PFSK-1 (cell line): ENCODE data around the gene NECAB2.

Experiments
- FOXP2 ChIP-seq: optimal IDR thresholded peaks from 2 replicates; pipeline ENCODE3; 2011; ENCODE audit warnings: borderline replicate concordance, control low read depth, inconsistent platforms; ENCODE audit not compliant: insufficient read depth; ENCODE audit errors: extremely low read length, extremely low read depth
- POLR2AphosphoS5 ChIP-seq: IDR thresholded peaks from 2 replicates; pipeline ENCODE4 v1.6.1; 2012; ENCODE audit warnings: low read depth, mild to moderate bottlenecking, control low read depth, low read length, moderate library complexity
- SIN3A ChIP-seq: IDR thresholded peaks from 2 replicates; pipeline ENCODE4 v1.6.1; 2012; ENCODE audit warnings: mild to moderate bottlenecking, low read length, moderate library complexity, borderline replicate concordance; ENCODE audit not compliant: insufficient read depth
- TAF1 ChIP-seq: IDR thresholded peaks from 2 replicates; pipeline ENCODE4 v1.6.1; 2012; ENCODE audit warnings: low read length, control low read depth, borderline replicate concordance; ENCODE audit not compliant: insufficient read depth
- TF ChIP-seq, protein P1 (sequence below), 2 experiments: IDR thresholded peaks; 2 replicates each; pipeline versions ENCODE4 v1.6.1 to v1.8.0; 2011 to 2012; ENCODE audit warnings: low read depth in 2 of 2, low read length in 2 of 2, control low read depth in 1 of 2, inconsistent platforms in 1 of 2, mild to moderate bottlenecking in 1 of 2, moderate library complexity in 1 of 2; ENCODE audit not compliant: insufficient read depth in 1 of 2

The NECAB2 gene

DNA sequence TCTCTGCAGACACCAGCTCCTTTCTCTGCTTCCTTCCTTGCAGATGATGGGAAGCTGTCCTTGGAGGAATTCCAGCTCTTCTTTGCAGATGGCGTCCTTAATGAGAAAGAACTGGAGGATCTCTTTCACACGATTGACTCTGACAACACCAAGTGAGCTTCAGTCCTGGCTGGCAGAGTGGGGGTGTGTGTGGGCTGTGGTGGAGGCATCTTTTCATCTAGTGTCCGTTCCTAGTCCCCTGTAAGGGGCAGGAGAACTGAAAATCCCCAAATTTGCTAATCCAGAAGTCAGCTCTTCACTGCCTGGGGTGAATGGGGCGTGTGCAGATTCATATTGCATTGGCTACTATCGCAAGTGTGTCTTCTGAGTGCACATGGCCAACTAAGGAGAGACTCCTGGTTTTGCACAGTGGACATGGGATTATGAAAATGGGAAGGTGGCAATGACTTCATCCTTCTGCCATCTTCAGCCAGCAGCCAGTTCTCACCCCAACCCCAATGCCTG lies 10.4 kb downstream of the NECAB2 start:
- TF ChIP-seq, protein P1, sequence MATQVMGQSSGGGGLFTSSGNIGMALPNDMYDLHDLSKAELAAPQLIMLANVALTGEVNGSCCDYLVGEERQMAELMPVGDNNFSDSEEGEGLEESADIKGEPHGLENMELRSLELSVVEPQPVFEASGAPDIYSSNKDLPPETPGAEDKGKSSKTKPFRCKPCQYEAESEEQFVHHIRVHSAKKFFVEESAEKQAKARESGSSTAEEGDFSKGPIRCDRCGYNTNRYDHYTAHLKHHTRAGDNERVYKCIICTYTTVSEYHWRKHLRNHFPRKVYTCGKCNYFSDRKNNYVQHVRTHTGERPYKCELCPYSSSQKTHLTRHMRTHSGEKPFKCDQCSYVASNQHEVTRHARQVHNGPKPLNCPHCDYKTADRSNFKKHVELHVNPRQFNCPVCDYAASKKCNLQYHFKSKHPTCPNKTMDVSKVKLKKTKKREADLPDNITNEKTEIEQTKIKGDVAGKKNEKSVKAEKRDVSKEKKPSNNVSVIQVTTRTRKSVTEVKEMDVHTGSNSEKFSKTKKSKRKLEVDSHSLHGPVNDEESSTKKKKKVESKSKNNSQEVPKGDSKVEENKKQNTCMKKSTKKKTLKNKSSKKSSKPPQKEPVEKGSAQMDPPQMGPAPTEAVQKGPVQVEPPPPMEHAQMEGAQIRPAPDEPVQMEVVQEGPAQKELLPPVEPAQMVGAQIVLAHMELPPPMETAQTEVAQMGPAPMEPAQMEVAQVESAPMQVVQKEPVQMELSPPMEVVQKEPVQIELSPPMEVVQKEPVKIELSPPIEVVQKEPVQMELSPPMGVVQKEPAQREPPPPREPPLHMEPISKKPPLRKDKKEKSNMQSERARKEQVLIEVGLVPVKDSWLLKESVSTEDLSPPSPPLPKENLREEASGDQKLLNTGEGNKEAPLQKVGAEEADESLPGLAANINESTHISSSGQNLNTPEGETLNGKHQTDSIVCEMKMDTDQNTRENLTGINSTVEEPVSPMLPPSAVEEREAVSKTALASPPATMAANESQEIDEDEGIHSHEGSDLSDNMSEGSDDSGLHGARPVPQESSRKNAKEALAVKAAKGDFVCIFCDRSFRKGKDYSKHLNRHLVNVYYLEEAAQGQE (IDR thresholded peaks at IDR 0.05; ENCODE audit: insufficient read depth in 1 of 2, low read depth in 2 of 2, low read length in 2 of 2), result no peak
- no peak for TF ChIP-seq FOXP2
- TF ChIP-seq SIN3A, result no peak
- TF ChIP-seq POLR2AphosphoS5, result no peak
- TF ChIP-seq TAF1, result no peak

DNA sequence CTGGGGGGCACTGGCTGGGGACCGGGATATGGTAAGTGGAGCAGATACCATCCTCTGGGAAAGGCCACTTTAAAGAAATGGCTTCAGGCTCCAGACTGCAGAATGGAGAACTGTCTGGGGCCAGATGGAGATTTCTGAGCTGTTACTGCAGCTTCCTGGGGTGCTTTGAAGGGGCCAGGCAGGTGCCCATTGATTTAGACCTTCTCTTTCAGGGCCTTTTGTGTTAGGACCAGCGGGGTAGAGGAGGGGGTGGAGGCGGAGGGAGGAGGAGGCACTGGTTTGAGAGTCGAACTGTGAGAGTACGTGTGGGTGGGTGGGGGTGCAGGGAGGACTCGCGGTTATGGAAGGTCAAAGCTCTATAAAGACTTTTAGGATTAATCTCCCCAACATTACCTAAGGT lies 11.4 kb downstream of the NECAB2 start:
- TF ChIP-seq POLR2AphosphoS5 (no peak), FOXP2 (no peak), SIN3A (no peak), TAF1 (no peak)
- TF ChIP-seq, protein P1 (IDR thresholded peaks at IDR 0.05; ENCODE audit: insufficient read depth in 1 of 2, low read depth in 2 of 2, low read length in 2 of 2), result no peak

DNA sequence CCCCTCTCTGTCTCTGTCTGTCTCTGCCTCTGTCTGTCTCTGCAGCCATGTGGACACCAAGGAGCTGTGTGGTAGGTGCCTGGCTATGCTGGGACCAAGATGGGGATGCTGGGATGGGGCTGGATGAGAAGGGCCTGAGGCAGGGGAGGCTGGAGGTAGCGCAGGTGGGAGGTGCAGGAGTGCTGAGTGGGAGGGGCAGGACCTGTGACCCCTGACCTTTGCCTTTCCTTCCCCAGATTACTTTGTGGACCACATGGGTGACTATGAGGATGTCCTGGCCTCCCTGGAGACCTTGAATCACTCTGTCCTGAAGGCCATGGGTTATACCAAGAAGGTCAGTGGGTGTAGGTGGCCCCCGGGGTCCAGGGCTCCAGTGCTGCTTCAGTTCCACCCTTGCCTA lies 12.8 kb downstream of the NECAB2 start:
- TF ChIP-seq, protein P1 (IDR thresholded peaks at IDR 0.05; ENCODE audit: insufficient read depth in 1 of 2, low read depth in 2 of 2, low read length in 2 of 2), result no peak
- no peak for TF ChIP-seq TAF1
- TF ChIP-seq POLR2AphosphoS5, result no peak
- no peak for TF ChIP-seq FOXP2

DNA sequence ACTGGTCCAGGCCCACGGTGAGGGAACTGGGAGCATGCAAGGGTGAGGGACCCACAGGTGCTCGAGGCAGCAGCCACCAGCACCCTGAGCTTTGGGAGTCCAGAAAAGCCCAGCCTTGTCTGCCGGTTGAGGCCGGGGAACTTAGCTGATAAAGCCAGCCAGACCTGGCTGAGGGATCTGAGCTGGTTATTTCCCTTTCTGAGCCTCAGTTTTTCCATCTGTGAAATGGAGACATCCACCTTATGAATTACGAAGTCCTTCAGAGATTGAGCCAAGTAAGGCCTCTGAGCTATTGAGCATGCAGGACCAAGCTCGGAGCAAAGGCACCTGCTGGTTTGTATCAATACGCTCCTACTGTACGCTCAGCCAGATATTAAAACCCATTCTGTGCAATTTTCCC lies 13.8 kb downstream of the NECAB2 start:
- TF ChIP-seq POLR2AphosphoS5, result no peak
- TF ChIP-seq TAF1, result no peak
- no peak for TF ChIP-seq SIN3A
- no peak for TF ChIP-seq FOXP2
- TF ChIP-seq, protein P1 (IDR thresholded peaks at IDR 0.05; ENCODE audit: insufficient read depth in 1 of 2, low read depth in 2 of 2, low read length in 2 of 2), result no peak

DNA sequence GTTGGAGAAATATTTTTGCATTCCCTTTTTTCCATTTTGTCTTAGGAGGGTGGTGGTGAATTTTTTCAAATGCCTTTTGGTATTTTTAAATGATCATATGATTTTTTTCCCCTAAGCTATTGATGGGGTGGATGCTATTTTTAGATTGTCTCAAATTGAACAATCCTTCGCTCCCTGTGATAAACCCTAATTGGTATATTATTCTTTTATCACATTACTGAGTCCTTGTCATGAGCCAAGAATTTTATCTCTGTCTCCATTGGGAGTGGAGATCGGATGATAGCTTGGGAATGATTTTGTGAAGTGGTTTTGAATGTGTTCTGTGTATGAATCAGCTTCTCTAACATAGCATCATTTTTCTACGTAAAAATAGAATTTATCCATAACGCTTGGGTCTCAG lies 15.4 kb downstream of the NECAB2 start:
- TF ChIP-seq FOXP2, result no peak
- TF ChIP-seq TAF1, result no peak
- TF ChIP-seq POLR2AphosphoS5, result no peak
